ENCODE data around the gene HSD17B13.

DNA sequence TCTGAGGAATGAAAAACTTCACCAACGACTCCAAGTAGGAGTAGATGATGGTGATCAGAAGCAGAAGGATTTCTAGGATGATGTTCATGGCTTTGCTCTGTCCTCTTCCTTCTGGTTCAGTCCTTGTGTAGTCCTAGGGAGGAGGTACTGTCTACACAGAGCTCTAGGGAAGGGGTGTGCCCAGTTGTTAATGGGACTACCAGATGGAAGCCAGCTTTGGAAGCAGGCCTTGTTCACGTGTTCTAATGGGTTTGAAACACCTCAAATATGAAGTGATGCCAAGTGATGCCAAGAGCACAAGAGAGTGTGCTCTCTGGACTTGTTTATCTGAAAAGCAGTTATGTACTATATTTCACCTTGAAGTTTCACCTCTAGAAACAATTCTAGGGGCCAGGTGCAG is at the start of gene HSD17B13:
- TF ChIP-seq, protein P1, sequence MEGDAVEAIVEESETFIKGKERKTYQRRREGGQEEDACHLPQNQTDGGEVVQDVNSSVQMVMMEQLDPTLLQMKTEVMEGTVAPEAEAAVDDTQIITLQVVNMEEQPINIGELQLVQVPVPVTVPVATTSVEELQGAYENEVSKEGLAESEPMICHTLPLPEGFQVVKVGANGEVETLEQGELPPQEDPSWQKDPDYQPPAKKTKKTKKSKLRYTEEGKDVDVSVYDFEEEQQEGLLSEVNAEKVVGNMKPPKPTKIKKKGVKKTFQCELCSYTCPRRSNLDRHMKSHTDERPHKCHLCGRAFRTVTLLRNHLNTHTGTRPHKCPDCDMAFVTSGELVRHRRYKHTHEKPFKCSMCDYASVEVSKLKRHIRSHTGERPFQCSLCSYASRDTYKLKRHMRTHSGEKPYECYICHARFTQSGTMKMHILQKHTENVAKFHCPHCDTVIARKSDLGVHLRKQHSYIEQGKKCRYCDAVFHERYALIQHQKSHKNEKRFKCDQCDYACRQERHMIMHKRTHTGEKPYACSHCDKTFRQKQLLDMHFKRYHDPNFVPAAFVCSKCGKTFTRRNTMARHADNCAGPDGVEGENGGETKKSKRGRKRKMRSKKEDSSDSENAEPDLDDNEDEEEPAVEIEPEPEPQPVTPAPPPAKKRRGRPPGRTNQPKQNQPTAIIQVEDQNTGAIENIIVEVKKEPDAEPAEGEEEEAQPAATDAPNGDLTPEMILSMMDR (IDR thresholded peaks at IDR 0.05): no peak
- no peak for TF ChIP-seq POLR2A (IDR thresholded peaks at IDR 0.05)
